Mesenchymal stem cell (in vitro differentiated cells and primary cell): ENCODE data around the gene DOCK6.
A peak's percentile ranks its signal among the peaks of the same experiment; 100 is the strongest.

Source experiments
- DNase-seq: peaks from one replicate; pipeline ENCODE4 v3.0.0-alpha.2; 2013
- H2AFZ ChIP-seq: one replicate; pipeline ENCODE4 v1.6.1; 2013; ENCODE audit warnings: low read depth, mild to moderate bottlenecking, control low read depth, inconsistent platforms, low read length, moderate library complexity
- H2AK5ac ChIP-seq: 2 replicates; pipeline ENCODE4 v1.6.1; 2013; ENCODE audit warnings: low read length, moderate library complexity, mild to moderate bottlenecking, inconsistent platforms; ENCODE audit not compliant: severe bottlenecking
- H2BK120ac ChIP-seq: one replicate; pipeline ENCODE4 v1.6.1; 2013; ENCODE audit warnings: low read depth, mild to moderate bottlenecking, inconsistent platforms, low read length, moderate library complexity
- H2BK12ac ChIP-seq, 2 experiments: one replicate each; pipeline ENCODE4 v1.6.1; 2013; ENCODE audit warnings: inconsistent platforms in 2 of 2, low read length in 2 of 2, mild to moderate bottlenecking in 2 of 2, moderate library complexity in 2 of 2, control low read depth in 1 of 2
- H2BK15ac ChIP-seq: one replicate; pipeline ENCODE4 v1.6.1; 2013; ENCODE audit warnings: mild to moderate bottlenecking, low read depth, inconsistent platforms; ENCODE audit not compliant: poor library complexity, severe bottlenecking
- H2BK5ac ChIP-seq: 2 replicates; pipeline ENCODE4 v1.6.1; 2013; ENCODE audit warnings: low read depth, mild to moderate bottlenecking, low read length, control low read depth, inconsistent platforms; ENCODE audit not compliant: poor library complexity, severe bottlenecking
- H3K14ac ChIP-seq, 2 experiments: one replicate each; pipeline ENCODE4 v1.6.1; 2013; ENCODE audit warnings: inconsistent platforms in 2 of 2, low read length in 2 of 2, control low read depth in 1 of 2, mild to moderate bottlenecking in 1 of 2, moderate library complexity in 1 of 2
- H3K18ac ChIP-seq, 2 experiments: one replicate each; pipeline ENCODE4 v1.6.1; 2013; ENCODE audit warnings: inconsistent platforms in 2 of 2, low read length in 2 of 2, control low read depth in 1 of 2, low read depth in 1 of 2, mild to moderate bottlenecking in 1 of 2
- H3K23ac ChIP-seq, 2 experiments: one replicate each; pipeline ENCODE4 v1.6.1; 2013; ENCODE audit warnings: inconsistent platforms in 2 of 2, low read length in 2 of 2, mild to moderate bottlenecking in 2 of 2, moderate library complexity in 2 of 2, control low read depth in 1 of 2
- H3K27ac ChIP-seq: 2 replicates; pipeline ENCODE4 v1.5.1; 2013; ENCODE audit warnings: mild to moderate bottlenecking, moderate library complexity, low read length, control low read depth, inconsistent platforms; ENCODE audit not compliant: poor library complexity, severe bottlenecking
- H3K27me3 ChIP-seq, 2 experiments: 2 replicates each; pipeline versions ENCODE4 v1.6.1 to v1.7.0; 2013; ENCODE audit warnings: low read length in 2 of 2, mild to moderate bottlenecking in 2 of 2, moderate library complexity in 2 of 2, control low read depth in 1 of 2, inconsistent platforms in 1 of 2; ENCODE audit not compliant: control insufficient read depth in 1 of 2, insufficient read depth in 1 of 2
- H3K36me3 ChIP-seq, 2 experiments: 2 replicates each; pipeline versions ENCODE4 v1.6.1 to v1.7.0; 2013; ENCODE audit warnings: low read length in 2 of 2, control low read depth in 1 of 2, inconsistent platforms in 1 of 2, low read depth in 1 of 2, mild to moderate bottlenecking in 1 of 2; ENCODE audit not compliant: insufficient read depth in 2 of 2, control insufficient read depth in 1 of 2
- H3K4ac ChIP-seq, 2 experiments: one replicate each; pipeline ENCODE4 v1.6.1; 2013; ENCODE audit warnings: inconsistent platforms in 2 of 2, low read length in 2 of 2, mild to moderate bottlenecking in 2 of 2, moderate library complexity in 2 of 2, control low read depth in 1 of 2, low read depth in 1 of 2
- H3K4me1 ChIP-seq: 2 replicates; pipeline ENCODE4 v1.6.1; 2013; ENCODE audit warnings: low read depth, low read length, control low read depth; ENCODE audit not compliant: control insufficient read depth, insufficient read depth
- H3K4me2 ChIP-seq: 2 replicates; pipeline ENCODE4 v1.6.1; 2013; ENCODE audit warnings: low read length, mild to moderate bottlenecking, inconsistent platforms; ENCODE audit not compliant: poor library complexity, severe bottlenecking
- H3K4me3 ChIP-seq, 2 experiments: 2 replicates each; pipeline versions ENCODE4 v1.5.1 to v1.7.0; 2013; ENCODE audit warnings: low read length in 2 of 2, mild to moderate bottlenecking in 2 of 2, control low read depth in 1 of 2, low read depth in 1 of 2; ENCODE audit not compliant: insufficient read depth in 1 of 2
- H3K79me1 ChIP-seq: replicated peaks from 2 replicates; pipeline ENCODE4 v1.6.1; 2013; ENCODE audit warnings: mild to moderate bottlenecking, control low read depth, low read length, inconsistent platforms; ENCODE audit not compliant: poor library complexity, severe bottlenecking
- H3K9ac ChIP-seq: 2 replicates; pipeline ENCODE4 v1.7.0; 2013; ENCODE audit warnings: mild to moderate bottlenecking, low read length, moderate library complexity
- H3K9me3 ChIP-seq: 2 replicates; pipeline ENCODE4 v1.7.0; 2013; ENCODE audit warnings: mild to moderate bottlenecking, low read length; ENCODE audit not compliant: control insufficient read depth
- H4K8ac ChIP-seq: one replicate; pipeline ENCODE4 v1.6.1; 2013; ENCODE audit warnings: inconsistent platforms, mild to moderate bottlenecking, low read length, moderate library complexity
- H4K91ac ChIP-seq: one replicate; pipeline ENCODE4 v1.6.1; 2013; ENCODE audit warnings: mild to moderate bottlenecking, low read length, inconsistent platforms
- WGBS: methylation state at CpG from one replicate; pipeline ENCODE4 v1.1.7; 2013; ENCODE audit warnings: mixed read lengths; 5-methylcytosine and 5-hydroxymethylcytosine counted together

The DOCK6 gene

DNA sequence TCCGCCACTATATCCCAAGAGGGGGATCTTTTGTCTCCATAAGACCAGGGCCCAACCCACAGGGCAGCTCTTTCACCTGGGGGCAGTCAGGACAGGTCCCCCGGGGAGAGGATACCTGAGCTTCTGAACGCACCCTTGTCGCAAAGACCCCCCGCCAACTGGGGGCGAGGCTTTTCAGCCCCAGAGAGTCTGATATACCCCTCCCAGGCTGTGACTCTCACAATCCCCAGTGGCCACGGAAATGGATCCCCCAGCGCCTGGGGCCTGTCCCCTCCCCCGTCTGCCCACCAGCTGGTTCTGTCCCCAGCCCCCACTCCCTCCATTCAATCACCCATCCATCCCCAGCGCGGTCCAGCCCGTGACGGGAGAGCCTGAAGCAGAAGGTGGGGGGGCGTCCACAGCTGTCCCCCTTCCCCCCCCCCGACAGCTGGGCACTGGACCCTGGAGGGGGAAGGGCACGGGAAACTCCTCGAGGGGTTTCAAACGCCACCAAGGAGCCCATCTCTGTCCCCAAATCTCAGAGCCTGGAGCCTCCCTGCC is 823 bp downstream of the DOCK6 start:
- WGBS = 30% methylated on average over 15 of the region's 18 CpGs
- Histone ChIP-seq H3K4me2 (peak overlapping the region; percentile 99), H3K18ac (peak overlapping the region in 1 of 2 experiments; percentile 89), H2BK12ac (peak overlapping the region; percentile 23 to 54), H3K27me3 (peaks cover 0 to 3% of the 10 kb centered on the region in 2 experiments), H4K91ac (peak overlapping the region; percentile 80), H2BK120ac (peak overlapping the region; percentile 73), H3K9ac (peak overlapping the region; percentile 87), H3K36me3 (no peaks in the 10 kb centered on the region), H3K79me1 (peaks cover 15% of the 10 kb centered on the region), H2AFZ (peak overlapping the region; percentile 73), H3K27ac (no peak overlapping the region), H4K8ac (peak overlapping the region; percentile 77), H3K9me3 (no peaks in the 10 kb centered on the region), H3K23ac (no peak overlapping the region), H3K4me1 (peaks cover 17% of the 10 kb centered on the region), H3K14ac (peak overlapping the region in 1 of 2 experiments; percentile 35), H2AK5ac (no peak overlapping the region), H2BK15ac (peak overlapping the region; percentile 89), H3K4me3 (peak overlapping the region; percentile 80 to 82), H3K4ac (peak overlapping the region; percentile 64 to 78), H2BK5ac (no peak overlapping the region)
- peak; percentile 12 for DNase-seq

DNA sequence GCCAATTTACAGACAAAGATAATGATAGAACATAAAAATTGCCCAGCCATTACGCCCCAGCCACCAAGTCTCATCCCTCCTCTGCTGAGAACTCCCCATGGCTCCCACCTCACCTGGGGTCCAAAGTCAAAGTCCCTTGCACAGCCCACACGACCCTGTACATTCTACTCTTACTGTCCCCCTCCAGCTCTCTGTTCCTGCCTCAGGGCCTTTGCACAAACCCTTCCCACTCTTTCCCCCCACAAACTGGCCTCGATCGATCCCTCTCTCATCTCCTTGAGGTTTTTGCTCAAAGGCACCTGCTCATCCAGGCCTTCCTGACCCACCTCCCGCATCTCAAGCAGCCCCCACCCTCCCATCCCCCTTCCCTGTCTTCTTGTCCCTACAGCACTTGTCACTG is 1.3 kb downstream of the DOCK6 start:
- Histone ChIP-seq H3K27ac (no peak overlapping the region), H2BK120ac (peak overlapping the region; percentile 37), H4K91ac (no peak overlapping the region), H2BK5ac (no peak overlapping the region), H2BK12ac (no peak overlapping the region), H2AFZ (no peak overlapping the region), H2AK5ac (no peak overlapping the region), H3K79me1 (peaks cover 15% of the 10 kb centered on the region), H3K18ac (peak overlapping the region in 1 of 2 experiments; percentile 43), H3K4me1 (peaks cover 21% of the 10 kb centered on the region), H3K36me3 (no peaks in the 10 kb centered on the region), H3K23ac (no peak overlapping the region), H3K4me2 (no peak overlapping the region), H3K9me3 (no peaks in the 10 kb centered on the region), H3K4ac (no peak overlapping the region), H3K14ac (no peak overlapping the region), H3K27me3 (peaks cover 0 to 3% of the 10 kb centered on the region in 2 experiments), H3K9ac (no peak overlapping the region), H2BK15ac (no peak overlapping the region), H3K4me3 (no peak overlapping the region), H4K8ac (no peak overlapping the region)
- no peak for DNase-seq
- WGBS = 72% methylated on average over 5 of the region's 5 CpGs

DNA sequence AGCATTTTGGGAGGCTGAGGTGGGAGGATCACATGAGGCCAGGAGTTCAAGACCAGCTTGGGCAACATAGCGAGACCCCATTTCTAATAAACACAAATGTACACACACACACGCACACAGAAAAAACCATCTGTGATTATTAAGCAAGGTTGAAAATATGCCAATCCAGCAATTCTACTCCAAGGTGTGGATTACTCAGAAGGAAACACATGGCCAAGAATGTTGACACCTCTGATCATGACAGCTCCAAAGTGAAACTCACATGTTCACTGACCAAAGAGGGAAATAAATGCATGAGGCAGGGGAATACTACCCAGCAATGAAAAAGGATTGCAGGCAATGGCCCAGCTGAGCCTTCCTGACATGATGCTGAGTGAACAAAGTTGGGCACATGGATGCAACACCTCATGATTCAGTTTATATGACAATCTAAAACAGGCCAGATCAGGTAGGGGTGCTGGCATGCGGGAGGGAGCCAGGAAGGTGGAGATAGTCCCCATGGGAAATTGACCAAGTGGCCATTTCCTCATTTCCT is 4.4 kb downstream of the DOCK6 start:
- Histone ChIP-seq H3K4me1 (peaks cover 13% of the 10 kb centered on the region), H2BK5ac (no peak overlapping the region), H2BK15ac (no peak overlapping the region), H4K8ac (no peak overlapping the region), H3K4me3 (no peak overlapping the region), H3K9me3 (no peaks in the 10 kb centered on the region), H3K4me2 (no peak overlapping the region), H4K91ac (no peak overlapping the region), H3K14ac (no peak overlapping the region), H2AFZ (no peak overlapping the region), H3K18ac (no peak overlapping the region), H3K27me3 (no peaks in the 10 kb centered on the region), H3K79me1 (peaks cover 21% of the 10 kb centered on the region), H3K4ac (no peak overlapping the region), H2BK12ac (peak overlapping the region in 1 of 2 experiments; percentile 31), H2AK5ac (no peak overlapping the region), H2BK120ac (no peak overlapping the region), H3K9ac (no peak overlapping the region), H3K27ac (no peak overlapping the region), H3K23ac (no peak overlapping the region), H3K36me3 (peaks cover 0 to 3% of the 10 kb centered on the region in 2 experiments)
- no peak for DNase-seq
- 92% methylated on average over 3 of the region's 3 CpGs for WGBS

DNA sequence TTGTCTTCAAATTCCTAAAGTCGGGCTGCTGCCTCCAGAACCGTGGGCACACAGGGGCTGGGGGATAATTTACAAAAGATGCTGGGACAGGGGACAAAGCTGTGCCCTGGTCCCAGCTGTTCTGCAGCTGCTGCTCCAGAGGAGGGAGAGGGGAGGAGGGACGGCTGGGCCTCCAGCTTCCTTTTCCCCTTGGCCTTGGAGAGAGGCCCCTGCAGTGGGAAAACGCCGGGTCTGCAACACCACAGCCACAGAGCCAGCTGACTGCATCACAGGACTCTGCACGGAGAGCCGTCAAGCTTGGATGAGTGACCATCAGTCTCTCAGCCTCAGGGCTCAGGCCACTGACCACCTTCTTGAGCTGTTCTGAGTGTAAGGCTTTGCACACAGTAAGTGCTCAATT is 6.1 kb downstream of the DOCK6 start:
- 10% methylated on average over 7 of the region's 7 CpGs for WGBS
- H4K91ac ChIP-seq = no peak overlapping the region

More for the DNA sequence above, 6.1 kb downstream of the DOCK6 start:
- Histone ChIP-seq H3K23ac (no peak overlapping the region), H2AFZ (no peak overlapping the region), H2BK120ac (no peak overlapping the region), H3K4me2 (no peak overlapping the region), H3K27ac (no peak overlapping the region), H2BK5ac (no peak overlapping the region), H3K9me3 (no peaks in the 10 kb centered on the region), H3K4me1 (peaks cover 4% of the 10 kb centered on the region), H3K4me3 (no peak overlapping the region), H3K9ac (no peak overlapping the region), H3K27me3 (no peaks in the 10 kb centered on the region), H3K79me1 (peaks cover 12% of the 10 kb centered on the region), H2AK5ac (no peak overlapping the region), H3K14ac (no peak overlapping the region), H4K8ac (no peak overlapping the region), H3K4ac (no peak overlapping the region), H2BK12ac (no peak overlapping the region), H3K36me3 (peaks cover 11 to 20% of the 10 kb centered on the region in 2 experiments), H2BK15ac (no peak overlapping the region), H3K18ac (no peak overlapping the region)
- DNase-seq = peak; percentile 82
